ENCODE measurements around the gene LRRC56. TPM values are rescaled to one million over a fixed set of nuclear protein-coding genes. Genes with fewer than 3 reads are reported as not detected.

The LRRC56 gene
- total and polyA plus RNA-seq, 2 of the 13 experiments (the other 11 are each of a cell fraction or from before 2014, with no cell fraction given), result 0.11 to 0.29 TPM

GRCh38 chr11:559712-560304 is 22.5 kb downstream of the LRRC56 start (continued):
- TF ChIP-seq, protein P1, sequence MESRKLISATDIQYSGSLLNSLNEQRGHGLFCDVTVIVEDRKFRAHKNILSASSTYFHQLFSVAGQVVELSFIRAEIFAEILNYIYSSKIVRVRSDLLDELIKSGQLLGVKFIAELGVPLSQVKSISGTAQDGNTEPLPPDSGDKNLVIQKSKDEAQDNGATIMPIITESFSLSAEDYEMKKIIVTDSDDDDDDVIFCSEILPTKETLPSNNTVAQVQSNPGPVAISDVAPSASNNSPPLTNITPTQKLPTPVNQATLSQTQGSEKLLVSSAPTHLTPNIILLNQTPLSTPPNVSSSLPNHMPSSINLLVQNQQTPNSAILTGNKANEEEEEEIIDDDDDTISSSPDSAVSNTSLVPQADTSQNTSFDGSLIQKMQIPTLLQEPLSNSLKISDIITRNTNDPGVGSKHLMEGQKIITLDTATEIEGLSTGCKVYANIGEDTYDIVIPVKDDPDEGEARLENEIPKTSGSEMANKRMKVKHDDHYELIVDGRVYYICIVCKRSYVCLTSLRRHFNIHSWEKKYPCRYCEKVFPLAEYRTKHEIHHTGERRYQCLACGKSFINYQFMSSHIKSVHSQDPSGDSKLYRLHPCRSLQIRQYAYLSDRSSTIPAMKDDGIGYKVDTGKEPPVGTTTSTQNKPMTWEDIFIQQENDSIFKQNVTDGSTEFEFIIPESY (CRISPR knock-in tag; IDR thresholded peaks at IDR 0.05), result no peak
- no peak for TF ChIP-seq RERE (CRISPR knock-in tag; IDR thresholded peaks at IDR 0.05; ENCODE audit: low read depth)
- no peak for TF ChIP-seq ZMYM2 (CRISPR knock-in tag; IDR thresholded peaks at IDR 0.05)
- TF ChIP-seq HOXA5 (CRISPR knock-in tag; IDR thresholded peaks at IDR 0.05), result no peak
- no peak for TF ChIP-seq ATF7 (IDR thresholded peaks at IDR 0.05)
- TF ChIP-seq ATF7 (CRISPR knock-in tag; IDR thresholded peaks at IDR 0.05), result no peak
- no peak for TF ChIP-seq RBM22 (optimal IDR thresholded peaks at IDR 0.05; ENCODE audit: low read length)
- TF ChIP-seq ZSCAN22 (CRISPR knock-in tag; IDR thresholded peaks at IDR 0.05), result no peak
- peak; percentile 85 for TF ChIP-seq SAP130 (CRISPR knock-in tag; IDR thresholded peaks at IDR 0.05; ENCODE audit: low read depth)
- no peak for TF ChIP-seq ZNF775 (CRISPR knock-in tag; IDR thresholded peaks at IDR 0.05; ENCODE audit: borderline replicate concordance)
- TF ChIP-seq ZNF331 (CRISPR knock-in tag; IDR thresholded peaks at IDR 0.05), result no peak
- peak; percentile 48; the same call in 1 of the 2 replicates for TF ChIP-seq ZMYM3 (CRISPR knock-in tag; IDR thresholded peaks at IDR 0.05)
- TF ChIP-seq ZNF563 (CRISPR knock-in tag; IDR thresholded peaks at IDR 0.05), result no peak
- no peak for TF ChIP-seq ARID2 (CRISPR knock-in tag; IDR thresholded peaks at IDR 0.05; ENCODE audit: borderline replicate concordance)
- TF ChIP-seq ZNF232 (CRISPR knock-in tag; IDR thresholded peaks at IDR 0.05; ENCODE audit: borderline replicate concordance), result no peak
- TF ChIP-seq SP4 (CRISPR knock-in tag; IDR thresholded peaks at IDR 0.05), result no peak
- no peak for TF ChIP-seq ZNF660 (CRISPR knock-in tag; IDR thresholded peaks at IDR 0.05; ENCODE audit: borderline replicate concordance, low read depth)
- TF ChIP-seq HNRNPL (IDR thresholded peaks at IDR 0.05; ENCODE audit: low read depth, low read length), result no peak
- TF ChIP-seq, protein P2, sequence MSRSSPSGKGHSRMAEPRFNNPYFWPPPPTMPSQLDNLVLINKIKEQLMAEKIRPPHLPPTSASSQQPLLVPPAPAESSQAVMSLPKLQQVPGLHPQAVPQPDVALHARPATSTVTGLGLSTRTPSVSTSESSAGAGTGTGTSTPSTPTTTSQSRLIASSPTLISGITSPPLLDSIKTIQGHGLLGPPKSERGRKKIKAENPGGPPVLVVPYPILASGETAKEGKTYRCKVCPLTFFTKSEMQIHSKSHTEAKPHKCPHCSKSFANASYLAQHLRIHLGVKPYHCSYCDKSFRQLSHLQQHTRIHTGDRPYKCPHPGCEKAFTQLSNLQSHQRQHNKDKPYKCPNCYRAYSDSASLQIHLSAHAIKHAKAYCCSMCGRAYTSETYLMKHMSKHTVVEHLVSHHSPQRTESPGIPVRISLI (CRISPR knock-in tag; IDR thresholded peaks at IDR 0.05; ENCODE audit: borderline replicate concordance), result no peak
- TF ChIP-seq ZSCAN12 (CRISPR knock-in tag; IDR thresholded peaks at IDR 0.05), result no peak
- TF ChIP-seq ZNF776 (CRISPR knock-in tag; IDR thresholded peaks at IDR 0.05), result 0 out of 2 replicates have a peak, but pooled peaks have one; percentile 6
- no peak for TF ChIP-seq ZNF777 (CRISPR knock-in tag; IDR thresholded peaks at IDR 0.05)
